NCI-H510A treated with DMSO at 0.1 percent for 48 hours (cell line): Measurements from ENCODE around the gene ESR1.

Experiments
- DNase-seq: peaks from one replicate; lab custom pipeline; 2025; lab: John Stamatoyannopoulos, UW

Gene ESR1

GRCh38 chr6:152094992-152095592 lies 287.6 kb downstream of the ESR1 start:
- DNase-seq: no peak

- DNase-seq: peak; percentile 23
Observed at GRCh38 chr6:152096863-152097496, 289.5 kb downstream of the ESR1 start.

- DNase-seq: no peak
Observed at GRCh38 chr6:152098683-152099082, 291.2 kb downstream of the ESR1 start.

GRCh38 chr6:152099446-152100182 lies 292.1 kb downstream of the ESR1 start:
- no peak for DNase-seq

- no peak for DNase-seq
Observed at GRCh38 chr6:152100183-152100618, 292.7 kb downstream of the ESR1 start.

- DNase-seq: no peak
Observed at GRCh38 chr6:152107973-152108372, 300.5 kb downstream of the ESR1 start.

- DNase-seq: no peak
Observed at GRCh38 chr6:152110886-152111820, 303.7 kb downstream of the ESR1 start.

- no peak for DNase-seq
Observed at GRCh38 chr6:152112491-152113261, 305.2 kb downstream of the ESR1 start.

- DNase-seq: no peak
Observed at GRCh38 chr6:152117156-152118133, 310.0 kb downstream of the ESR1 start.

GRCh38 chr6:152118224-152118623 lies 310.7 kb downstream of the ESR1 start:
- DNase-seq: no peak

- DNase-seq: no peak
Observed at GRCh38 chr6:152118678-152119077, 311.2 kb downstream of the ESR1 start.

- no peak for DNase-seq
Observed at GRCh38 chr6:152119831-152120230, 312.3 kb downstream of the ESR1 start.

- DNase-seq: no peak
Observed at GRCh38 chr6:152121910-152122309, 314.4 kb downstream of the ESR1 start.

- no peak for DNase-seq
Observed at GRCh38 chr6:152122434-152122833, 315.0 kb downstream of the ESR1 start.

- no peak for DNase-seq
Observed at GRCh38 chr6:152123076-152123475, 315.6 kb downstream of the ESR1 start.

- peak; percentile 70 for DNase-seq
Observed at GRCh38 chr6:152124429-152125074, 317.1 kb downstream of the ESR1 start.

- no peak for DNase-seq
Observed at GRCh38 chr6:152127432-152128165, 320.1 kb downstream of the ESR1 start.

- DNase-seq: peak; percentile 50
Observed at GRCh38 chr6:152129691-152130151, 322.2 kb downstream of the ESR1 start.

- DNase-seq: no peak
Observed at GRCh38 chr6:152130441-152130840, 323.0 kb downstream of the ESR1 start.
